NCI-H526 treated with DMSO at 0.1 percent for 48 hours (cell line): Measurements from ENCODE around the gene FXYD5.
"Not testable (repeated sequence)": the region's sequence is repeated elsewhere in the genome, so short reads cannot be mapped to it uniquely, and the experiment has no call there.

ENCODE experiments used
- DNase-seq: peaks from one replicate; lab custom pipeline; 2025; lab: John Stamatoyannopoulos, UW

FXYD5 gene

GRCh38 chr19:35138305-35138892 is 16.1 kb upstream of the FXYD5 start, which contains the start of gene FXYD1:
Gene FXYD1 (plus strand): TSS chr19:35138824. CDS start chr19:35140080, 1,256 bp downstream.
- no peak for DNase-seq

GRCh38 chr19:35140207-35140961 is 14.2 kb upstream of the FXYD5 start:
- DNase-seq, result no peak

- DNase-seq, result peak; percentile 92
Measured at GRCh38 chr19:35140962-35141836, 13.3 kb upstream of the FXYD5 start.

GRCh38 chr19:35141837-35142605 is 12.5 kb upstream of the FXYD5 start:
- no peak for DNase-seq

DNA sequence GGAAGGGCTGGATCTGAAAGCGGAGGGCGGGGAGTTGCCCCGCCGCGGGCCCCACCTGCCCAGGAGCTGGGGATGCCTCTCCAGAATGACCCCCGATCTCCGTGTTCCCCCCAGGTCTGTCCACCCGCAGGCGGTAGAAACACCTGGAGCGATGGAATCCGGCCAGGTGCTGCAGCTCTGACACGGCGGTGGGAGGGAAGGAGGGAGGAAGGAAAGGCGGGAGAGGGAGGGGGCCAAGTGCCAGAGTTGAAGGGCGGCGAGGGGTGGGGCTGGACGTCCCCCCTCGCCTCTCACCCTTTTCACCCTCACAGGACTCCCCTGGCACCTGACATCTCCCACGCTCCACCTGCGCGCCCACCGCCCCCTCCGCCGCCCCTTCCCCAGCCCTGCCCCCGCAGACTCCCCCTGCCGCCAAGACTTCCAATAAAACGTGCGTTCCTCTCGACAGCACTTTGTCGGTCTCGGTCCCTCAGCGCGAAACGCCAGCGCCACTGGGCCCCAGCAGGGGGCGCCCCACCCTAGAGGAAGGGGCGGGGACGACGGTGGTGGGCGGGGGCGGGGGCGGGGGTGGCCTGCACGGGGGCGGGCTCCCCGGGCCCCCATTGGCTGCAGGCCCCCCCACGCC is 11.8 kb upstream of the FXYD5 start:
- peak; percentile 47 for DNase-seq

- DNase-seq, result no peak
Measured at GRCh38 chr19:35143231-35143715, 11.3 kb upstream of the FXYD5 start, which contains the start of gene FXYD7. Gene FXYD7 (plus strand): TSS chr19:35143255. CDS start chr19:35143334, 79 bp downstream.

GRCh38 chr19:35143818-35144217 is 10.7 kb upstream of the FXYD5 start:
- no peak for DNase-seq

DNA sequence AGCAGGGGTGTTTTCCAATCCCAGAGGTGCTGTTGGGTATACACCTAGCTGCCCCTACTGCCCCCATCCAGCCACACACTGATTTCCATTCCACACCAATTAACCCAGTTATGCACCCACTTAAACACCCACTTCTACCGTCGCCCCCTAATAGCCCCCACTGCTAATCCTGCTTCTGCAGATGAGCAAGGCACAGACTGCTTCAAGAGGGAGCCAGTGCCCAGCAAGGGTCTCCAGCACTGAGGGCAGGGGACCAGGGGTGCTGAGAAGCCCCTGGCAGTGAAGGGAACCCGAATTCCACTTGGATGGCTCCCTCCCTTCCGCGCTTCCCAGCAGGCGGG is 10.3 kb upstream of the FXYD5 start:
- no peak for DNase-seq

DNA sequence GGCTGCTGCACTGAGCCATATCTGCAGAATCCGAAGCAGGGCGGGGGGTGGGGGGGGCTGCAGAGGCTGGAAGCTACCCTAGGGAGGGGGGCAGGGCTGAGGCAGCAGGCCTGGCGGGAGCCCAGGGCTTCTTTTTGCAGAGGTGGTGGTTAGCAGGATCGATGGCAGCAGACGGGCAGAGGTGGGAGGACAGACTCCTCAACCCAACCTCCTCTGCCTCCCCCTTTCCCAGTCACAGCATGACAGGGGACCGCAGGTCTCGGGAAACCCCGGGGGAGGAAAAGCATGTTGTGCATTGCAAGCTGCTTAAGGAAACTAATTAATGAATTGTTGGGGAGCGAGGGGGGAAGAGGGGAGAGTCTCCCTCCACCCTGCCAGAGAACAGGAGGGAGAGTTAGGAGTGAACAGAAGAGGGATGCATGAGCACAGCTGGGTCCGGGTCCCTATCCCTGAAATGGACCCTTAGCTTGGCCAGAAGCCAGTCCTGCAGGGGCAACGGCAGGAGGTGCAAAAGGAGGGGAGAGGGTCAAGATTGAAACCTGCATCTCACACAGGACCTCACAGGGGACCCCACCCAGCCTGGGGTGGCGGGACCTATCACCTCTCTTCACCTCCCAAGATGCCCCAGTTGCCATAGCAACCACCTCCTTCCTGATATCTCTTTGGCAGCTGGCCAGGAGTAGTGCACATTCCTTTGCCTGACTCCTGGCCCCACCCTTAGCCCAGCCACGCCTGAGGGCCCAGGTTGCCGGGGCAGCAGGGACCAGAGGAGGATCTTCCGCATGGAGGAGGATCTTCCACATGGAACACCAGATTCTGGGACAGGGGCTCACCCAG is 9.7 kb upstream of the FXYD5 start:
- DNase-seq, result no peak

DNA sequence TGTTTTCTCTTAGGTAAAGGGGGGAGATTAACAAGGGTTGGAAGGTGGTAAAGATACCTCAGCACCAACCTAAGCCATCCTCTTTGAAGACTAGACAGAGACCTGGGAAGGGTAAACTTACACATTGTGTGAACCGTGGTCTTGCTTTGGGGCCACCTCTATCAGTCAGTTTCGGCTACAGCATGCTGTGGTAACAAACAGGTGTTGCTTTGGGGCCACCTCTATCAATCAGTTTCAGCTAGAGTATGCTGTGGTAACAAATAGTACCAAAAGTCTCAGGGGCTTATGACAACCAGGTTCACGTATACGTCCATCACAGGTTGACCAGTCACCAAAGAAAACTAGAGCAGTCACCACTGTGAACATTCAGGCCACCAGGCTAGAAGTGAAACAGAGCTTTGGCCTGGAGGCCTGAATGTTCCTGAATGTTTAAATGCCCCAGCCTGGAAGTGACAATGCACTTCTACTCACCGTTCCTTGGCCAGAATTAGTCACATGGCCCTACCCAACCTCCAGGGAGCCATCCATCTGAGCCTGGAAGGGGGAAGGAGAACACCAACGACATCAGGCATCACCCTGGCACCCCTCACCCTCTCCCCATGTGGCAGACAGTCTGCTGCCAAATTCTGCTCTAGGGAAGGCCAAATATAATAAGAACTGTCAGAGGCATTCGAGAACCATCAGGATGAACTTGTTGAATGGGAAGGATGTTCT is 7.6 kb upstream of the FXYD5 start:
- DNase-seq, result no peak

DNA sequence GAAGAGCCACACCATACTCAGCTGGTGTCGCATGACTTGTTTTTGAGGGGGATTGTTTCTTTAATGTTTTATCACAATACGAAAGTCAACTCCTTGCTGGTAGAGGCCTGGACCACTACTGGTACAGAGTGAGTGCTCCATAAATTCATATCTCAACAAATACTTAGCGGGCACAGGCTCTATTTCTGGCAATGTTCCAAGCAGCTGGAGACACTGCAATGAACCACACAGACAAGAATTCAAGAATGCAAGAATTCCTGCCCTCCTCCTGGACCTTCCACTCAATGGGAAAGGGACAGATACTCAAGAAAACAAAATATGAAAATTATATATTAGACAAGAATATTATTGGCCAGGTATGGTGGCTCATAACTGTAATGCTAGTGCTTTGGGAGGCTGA is 5.1 kb upstream of the FXYD5 start:
- DNase-seq, result no peak

DNA sequence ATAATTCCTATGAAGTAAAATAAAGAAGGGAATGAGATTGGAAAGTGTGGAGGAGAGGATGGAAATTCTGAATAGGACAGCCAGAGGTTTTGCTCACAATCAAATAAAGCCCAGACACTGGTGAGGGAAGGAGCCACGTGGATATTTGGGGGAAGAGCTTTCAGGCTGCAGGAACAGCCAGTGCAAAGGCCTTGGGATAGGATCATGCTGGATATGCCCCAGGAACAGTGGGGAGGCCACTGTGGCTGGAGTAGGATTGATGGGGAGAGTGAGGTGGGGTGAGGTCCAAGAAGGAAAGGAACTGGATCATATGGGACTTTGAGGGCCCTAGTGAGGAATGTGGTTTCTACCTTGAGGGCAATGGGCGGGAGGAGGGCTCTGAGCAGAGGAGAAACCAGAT is 4.1 kb upstream of the FXYD5 start:
- DNase-seq, result no peak

- no peak for DNase-seq
Measured at GRCh38 chr19:35151273-35152065, 3.1 kb upstream of the FXYD5 start.

GRCh38 chr19:35153129-35153522 is 1.4 kb upstream of the FXYD5 start:
- DNase-seq, result not testable (repeated sequence)

DNA sequence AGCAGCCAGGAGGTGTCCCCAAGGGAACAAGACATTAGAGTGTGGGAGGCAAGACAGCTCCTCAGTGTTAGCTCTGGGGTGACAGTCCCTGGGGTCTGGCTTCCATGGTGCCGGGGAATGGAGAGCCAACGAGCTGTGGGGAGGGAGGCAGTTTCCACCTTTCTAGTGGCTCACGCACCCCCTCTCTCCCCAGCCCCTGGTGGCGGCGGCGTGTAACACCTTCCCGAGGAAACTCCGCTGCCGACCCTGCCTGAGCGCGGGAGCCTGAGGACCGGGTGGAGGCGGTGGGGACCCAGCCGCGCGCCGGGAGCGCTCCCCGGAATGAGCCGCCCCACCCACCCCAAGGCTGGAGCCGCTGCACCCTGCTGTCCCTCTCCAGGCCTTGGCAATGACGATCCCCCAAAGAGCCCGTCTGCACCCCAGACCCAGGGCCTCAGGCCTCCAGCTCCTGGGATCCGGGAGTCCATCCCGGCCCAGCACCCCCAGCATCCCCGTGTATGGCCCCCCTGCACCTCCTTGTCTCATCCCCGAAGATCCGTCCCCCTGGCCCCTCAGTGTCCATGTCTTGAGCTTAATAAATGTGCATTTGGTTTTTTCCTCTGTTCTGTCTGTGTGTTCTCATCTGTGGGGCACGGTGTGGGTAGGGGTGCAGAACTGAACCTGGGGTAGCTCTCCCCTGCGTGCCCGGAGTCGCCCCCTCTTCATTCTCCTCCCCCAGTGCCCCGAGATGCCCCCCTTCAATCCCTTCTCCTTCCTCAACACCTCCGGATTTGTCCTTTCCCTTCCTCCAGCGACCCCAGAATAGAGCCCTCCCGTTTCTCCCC is 622 bp upstream of the FXYD5 start:
- DNase-seq, result no peak

GRCh38 chr19:35155441-35155840 is 906 bp downstream of the FXYD5 start:
- no peak for DNase-seq

- no peak for DNase-seq
Measured at GRCh38 chr19:35155981-35156672, 1.6 kb downstream of the FXYD5 start.

DNA sequence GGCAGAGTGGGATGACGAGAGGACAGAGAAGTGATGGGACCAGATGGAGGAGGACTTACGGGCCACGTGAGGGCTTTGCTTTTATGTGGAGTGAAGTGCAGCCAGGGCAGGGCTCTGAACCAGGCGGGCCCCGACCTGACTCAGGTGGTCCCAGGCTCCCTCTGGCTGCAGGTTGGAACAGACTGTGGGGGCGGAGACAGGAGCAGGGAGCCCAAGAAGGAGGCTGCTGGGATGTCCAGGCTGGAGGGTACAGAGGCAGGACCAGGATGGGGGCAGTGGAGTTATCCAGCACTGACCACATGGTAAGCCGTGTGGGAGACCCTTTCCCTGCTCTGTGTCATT is 2.1 kb downstream of the FXYD5 start:
- no peak for DNase-seq
